GF-D8 (cell line): Measurements from ENCODE around the gene TLK2.
"Not testable (repeated sequence)": the region's sequence is repeated elsewhere in the genome, so short reads cannot be mapped to it uniquely, and the experiment has no call there.

ENCODE experiments used
- DNase-seq: peaks from one replicate; lab custom pipeline; 2025; lab: John Stamatoyannopoulos, UW

Gene TLK2

GRCh38 chr17:62478424-62478879 is at the start of gene TLK2:
TLK2 (plus strand) TSS chr17:62478825; CDS start chr17:62481126, 2,301 bp downstream.
- peak; percentile 43 for DNase-seq

GRCh38 chr17:62435251-62435650 is 43.4 kb upstream of the TLK2 start:
- DNase-seq: not testable (repeated sequence)

GRCh38 chr17:62441181-62441580 is 37.4 kb upstream of the TLK2 start:
- not testable (repeated sequence) for DNase-seq

GRCh38 chr17:62444063-62444462 is 34.6 kb upstream of the TLK2 start:
- DNase-seq: no peak

- not testable (repeated sequence) for DNase-seq
These were observed 32.8 kb upstream of the TLK2 start for GRCh38 chr17:62445791-62446190.

- DNase-seq: not testable (repeated sequence)
These were observed 26.4 kb upstream of the TLK2 start for GRCh38 chr17:62452195-62452594.

GRCh38 chr17:62453041-62453440 is 25.6 kb upstream of the TLK2 start:
- DNase-seq: not testable (repeated sequence)

- not testable (repeated sequence) for DNase-seq
These were observed 25.0 kb upstream of the TLK2 start for GRCh38 chr17:62453656-62454055.

- DNase-seq: not testable (repeated sequence)
These were observed 24.5 kb upstream of the TLK2 start for GRCh38 chr17:62454111-62454510.

- DNase-seq: no peak
These were observed 22.6 kb upstream of the TLK2 start for GRCh38 chr17:62456016-62456415.

- not testable (repeated sequence) for DNase-seq
These were observed 20.1 kb upstream of the TLK2 start for GRCh38 chr17:62458483-62458882.

- DNase-seq: not testable (repeated sequence)
These were observed 14.2 kb upstream of the TLK2 start for GRCh38 chr17:62464422-62464821.

GRCh38 chr17:62465271-62465670 is 13.4 kb upstream of the TLK2 start:
- not testable (repeated sequence) for DNase-seq

GRCh38 chr17:62470666-62471379 is 7.8 kb upstream of the TLK2 start:
- DNase-seq: not testable (repeated sequence)

GRCh38 chr17:62471380-62471880 is 7.2 kb upstream of the TLK2 start:
- DNase-seq: not testable (repeated sequence)

- DNase-seq: not testable (repeated sequence)
These were observed 5.3 kb upstream of the TLK2 start for GRCh38 chr17:62473030-62473982.

GRCh38 chr17:62477111-62477510 is 1.5 kb upstream of the TLK2 start:
- not testable (repeated sequence) for DNase-seq

- DNase-seq: not testable (repeated sequence)
These were observed 762 bp upstream of the TLK2 start for GRCh38 chr17:62477718-62478408.

GRCh38 chr17:62478880-62479638 is 434 bp downstream of the TLK2 start:
- not testable (repeated sequence) for DNase-seq

- not testable (repeated sequence) for DNase-seq
These were observed 1.1 kb downstream of the TLK2 start for GRCh38 chr17:62479639-62480258.
